ENCODE results near the gene BSCL2.
"Not testable (repeated sequence)": the region's sequence is repeated elsewhere in the genome, so short reads cannot be mapped to it uniquely, and the experiment has no call there.

The BSCL2 gene

DNA sequence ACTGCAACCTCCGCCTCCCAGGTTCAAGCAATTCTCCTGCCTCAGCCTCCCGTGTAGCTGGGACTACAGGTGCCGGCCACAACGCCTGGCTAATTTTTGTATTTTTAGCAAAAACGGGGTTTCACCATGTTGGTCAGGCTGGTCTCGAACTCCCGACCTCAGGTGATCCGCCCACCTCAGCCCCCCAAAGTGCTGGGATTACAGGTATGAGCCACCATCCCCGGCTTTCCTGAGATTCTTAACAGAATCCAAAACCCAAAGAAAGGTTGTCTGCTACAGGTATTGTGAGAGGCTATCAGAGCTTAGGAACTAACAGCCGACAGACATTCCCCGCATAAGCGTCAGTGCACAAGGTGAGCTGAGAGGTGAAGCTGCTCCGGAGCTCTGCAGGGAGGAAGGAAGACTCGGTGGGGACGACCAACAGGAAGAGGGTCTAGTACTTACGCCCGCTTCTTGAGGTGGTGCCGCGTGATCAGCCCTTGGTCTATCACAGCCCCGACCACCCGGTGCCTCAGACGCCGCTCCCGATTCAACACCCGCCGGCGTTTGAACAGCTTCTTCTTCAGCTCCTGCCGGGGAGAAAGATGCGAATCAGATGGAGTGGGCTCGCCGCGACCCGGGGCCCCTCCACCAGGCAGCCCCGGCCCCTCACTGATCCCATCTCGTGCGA is 42.7 kb downstream of the BSCL2 start:
- peak in 10 of 51 donors; percentile 56 to 73 (median 63) for DNase-seq

DNA sequence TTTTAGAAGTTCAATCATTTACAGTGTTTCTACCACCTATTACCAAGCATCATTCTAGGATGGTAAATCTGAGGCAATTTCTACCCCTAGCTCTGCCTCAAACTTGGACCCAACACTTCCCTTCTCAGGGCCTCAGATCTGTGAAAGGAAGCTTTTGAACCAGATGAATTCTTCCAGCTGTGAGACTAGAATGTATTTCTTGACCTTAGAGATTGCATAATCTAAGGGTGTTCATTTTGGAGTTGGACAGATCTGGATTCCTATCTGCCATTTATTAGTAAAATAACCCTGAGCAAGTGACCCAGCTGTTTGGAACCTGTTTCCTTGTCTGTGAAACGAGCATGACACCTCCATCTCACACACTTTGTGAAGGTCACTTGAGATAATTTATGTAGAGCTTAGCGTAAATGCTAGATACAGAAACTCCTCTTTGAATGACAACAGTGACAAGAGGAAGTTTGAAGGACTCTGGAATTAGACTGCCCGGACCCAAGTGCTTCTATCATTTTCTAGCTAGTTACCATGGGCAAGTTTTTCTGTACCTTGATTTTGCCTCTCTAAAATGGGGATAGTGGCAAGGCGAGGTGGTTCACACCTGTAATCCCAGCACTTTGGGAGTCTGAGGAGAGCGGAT is 50.3 kb downstream of the BSCL2 start:
- no peak for DNase-seq

GRCh38 chr11:62654297-62654696 is 52.9 kb downstream of the BSCL2 start:
- DNase-seq = no peak

GRCh38 chr11:62652161-62653006 is 54.8 kb downstream of the BSCL2 start:
- peak in 2 of 51 donors; percentile 39 to 49 for DNase-seq

- DNase-seq = not testable (repeated sequence)
Measured at GRCh38 chr11:62650283-62650682, 56.9 kb downstream of the BSCL2 start.

- no peak for DNase-seq
Measured at GRCh38 chr11:62649486-62649885, 57.7 kb downstream of the BSCL2 start.

- DNase-seq = no peak
Measured at GRCh38 chr11:62648967-62649364, 58.3 kb downstream of the BSCL2 start.

DNA sequence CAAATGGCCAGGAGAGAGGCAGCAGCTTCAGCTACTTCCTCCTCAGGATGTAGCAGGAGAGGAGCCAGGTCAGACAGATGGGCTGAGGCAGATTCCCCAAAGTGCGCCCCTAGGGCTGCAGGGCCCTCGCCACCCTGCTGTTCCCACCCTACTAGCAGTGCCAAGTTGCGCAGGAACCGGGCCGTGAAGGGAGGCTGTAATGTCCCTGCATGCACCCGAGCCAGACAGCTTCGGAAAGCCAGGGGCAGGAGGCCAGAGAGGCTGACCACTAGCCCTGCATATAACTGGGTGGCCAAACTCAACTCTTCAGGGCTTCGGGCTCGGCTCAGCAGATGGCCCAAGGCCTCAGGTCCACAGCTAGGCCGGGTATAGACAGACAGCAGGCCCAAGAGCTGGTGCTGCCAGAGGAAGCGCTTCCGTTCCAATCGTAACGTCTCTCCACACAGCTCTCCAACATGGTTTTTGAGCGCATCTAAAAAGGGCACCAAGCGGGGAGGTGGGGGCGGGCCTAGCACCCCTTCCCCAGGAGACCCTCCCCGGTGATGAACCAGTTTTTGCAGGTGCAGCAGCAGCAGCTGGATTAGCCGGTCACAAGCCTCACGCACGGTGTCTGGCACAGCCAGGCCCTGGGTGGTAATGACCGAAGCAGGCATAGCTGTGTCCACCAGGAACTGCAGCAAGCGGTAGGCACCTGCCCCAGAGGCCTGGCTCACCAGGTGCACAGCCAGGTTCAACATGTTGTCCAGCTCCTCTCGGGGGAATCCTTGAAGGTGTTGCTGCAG is 58.8 kb downstream of the BSCL2 start:
- DNase-seq = no peak

DNA sequence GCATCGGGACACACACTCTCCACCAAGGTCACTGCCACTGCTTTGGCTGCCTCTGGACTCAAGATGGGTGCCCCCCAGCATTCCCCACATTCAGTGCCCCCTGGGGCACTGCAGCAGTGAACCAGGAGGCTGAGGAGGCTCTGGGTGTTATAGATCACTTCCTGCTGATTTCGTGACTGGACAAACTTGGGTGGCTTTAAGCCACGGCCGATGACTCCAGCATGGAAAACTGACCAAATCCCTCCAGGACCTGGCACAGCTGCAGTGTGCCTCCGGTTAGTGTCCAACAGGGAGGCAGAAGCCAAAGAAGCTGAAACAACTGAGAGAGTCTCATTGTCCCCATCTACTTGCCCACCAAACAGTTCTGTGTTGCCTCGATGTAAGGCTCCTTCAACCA is 59.6 kb downstream of the BSCL2 start:
- DNase-seq = no peak

- no peak for DNase-seq
Measured at GRCh38 chr11:62646825-62647608, 60.2 kb downstream of the BSCL2 start.

DNA sequence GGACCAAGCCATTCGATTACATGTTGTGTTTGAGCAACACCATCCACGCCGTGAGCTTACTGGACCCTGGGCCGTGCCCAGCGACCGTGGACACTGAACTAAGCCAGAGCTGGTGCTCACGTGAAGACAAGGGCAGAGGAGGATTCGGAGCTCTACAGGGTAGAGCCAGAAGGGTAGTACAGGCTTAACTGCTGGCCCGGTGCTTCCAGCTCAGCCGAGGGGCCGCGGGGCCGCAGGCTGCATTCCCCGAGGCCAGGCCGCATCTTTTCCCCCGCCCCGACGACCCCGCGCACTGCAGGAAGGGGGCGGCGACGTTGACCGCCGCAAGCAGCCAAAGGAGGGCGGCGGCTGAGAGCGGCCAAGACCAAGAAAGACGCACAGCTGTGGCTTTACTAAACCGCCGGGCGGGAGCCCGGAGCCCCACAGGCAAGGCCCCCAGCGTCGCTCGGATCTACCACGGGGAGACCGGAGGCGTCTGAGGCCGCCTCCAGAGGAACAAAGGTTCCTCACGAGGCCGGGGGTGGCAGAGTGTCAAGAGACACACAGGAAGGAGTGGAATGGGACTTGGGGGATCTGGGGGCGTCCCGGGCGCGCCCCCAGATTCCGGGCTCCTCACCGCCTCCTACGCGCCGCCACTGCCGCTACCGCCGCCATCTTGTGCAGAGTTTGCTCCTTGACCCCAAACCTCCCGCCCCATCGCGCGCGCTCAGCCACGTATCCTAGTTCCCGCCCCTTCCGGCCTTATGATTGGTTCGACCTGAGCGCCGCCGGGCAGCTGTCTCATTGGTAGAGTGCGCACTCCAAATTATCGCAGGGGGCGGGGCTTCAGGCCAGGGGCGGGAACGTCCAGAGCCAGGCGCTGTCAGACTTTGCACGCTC is 61.0 kb downstream of the BSCL2 start, which contains the start of gene GANAB:
Gene GANAB (minus strand): TSS at position 668 of the 879 bp plus-strand sequence. CDS start 14 bp downstream, at position 654.
- DNase-seq = peak; percentile 76 to 99 (median 97)

- DNase-seq = no peak
Measured at GRCh38 chr11:62645671-62645945, 61.6 kb downstream of the BSCL2 start.

DNA sequence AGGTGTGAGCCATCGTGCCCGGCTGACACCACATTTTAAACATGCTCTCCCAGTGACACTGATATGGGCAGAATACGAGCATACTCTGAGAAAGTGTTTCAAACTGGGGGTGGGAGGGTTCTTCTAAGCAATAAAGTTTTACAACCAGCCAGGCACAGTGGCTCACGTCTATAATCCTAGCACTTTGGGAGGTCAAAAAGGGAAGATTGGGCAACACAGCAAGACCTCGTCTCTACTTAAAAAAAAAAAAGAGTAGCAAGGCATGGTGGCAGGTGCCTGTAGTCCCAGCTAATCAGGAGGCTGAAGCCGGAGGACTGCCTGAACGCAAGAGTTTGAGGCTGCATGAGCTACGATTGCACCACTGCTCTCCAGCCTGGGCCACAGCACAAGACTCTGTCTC is 63.0 kb downstream of the BSCL2 start:
- DNase-seq = no peak
